Neutrophil (primary cell): ENCODE results near the gene HOXB8.

ENCODE experiments used
- H3K27ac ChIP-seq: fragments of 200-600 bp; sonication (generic); 2 replicates; pipeline ENCODE4 v1.5.1; 2016; ENCODE audit warnings: mild to moderate bottlenecking, moderate library complexity
- H3K27me3 ChIP-seq: fragments of 200-600 bp; sonication (generic); 2 replicates; pipeline ENCODE4 v1.6.0; 2016; ENCODE audit warnings: mild to moderate bottlenecking
- H3K36me3 ChIP-seq: fragments of 200-600 bp; sonication (generic); 2 replicates; pipeline ENCODE4 v1.5.1; 2017
- H3K4me1 ChIP-seq, 2 experiments: fragments of 200-600 bp in 1 of 2; sonication (generic) in 1 of 2; 1 replicate in 1 of 2; 2 replicates in 1 of 2; pipeline versions ENCODE4 v1.5.1 to v1.6.1; 2013 to 2016; ENCODE audit warnings: low read depth in 1 of 2, low read length in 1 of 2, mild to moderate bottlenecking in 1 of 2, moderate library complexity in 1 of 2; ENCODE audit not compliant: control insufficient read depth in 1 of 2, insufficient read depth in 1 of 2
- H3K4me3 ChIP-seq, 2 experiments: fragments of 200-600 bp in 1 of 2; sonication (generic) in 1 of 2; 1 replicate in 1 of 2; 2 replicates in 1 of 2; pipeline ENCODE4 v1.5.1; 2013 to 2016; ENCODE audit warnings: low read depth in 1 of 2, low read length in 1 of 2, mild to moderate bottlenecking in 1 of 2, moderate library complexity in 1 of 2
- H3K9me3 ChIP-seq: fragments of 200-600 bp; sonication (generic); 2 replicates; pipeline ENCODE4 v1.5.1; 2016
- TF ChIP-seq, protein P1 (sequence below): fragments of 200-600 bp; sonication (generic); IDR thresholded peaks from 2 replicates; pipeline ENCODE4 v1.5.1; 2016; ENCODE audit warnings: antibody characterized with exemption

The HOXB8 gene

DNA sequence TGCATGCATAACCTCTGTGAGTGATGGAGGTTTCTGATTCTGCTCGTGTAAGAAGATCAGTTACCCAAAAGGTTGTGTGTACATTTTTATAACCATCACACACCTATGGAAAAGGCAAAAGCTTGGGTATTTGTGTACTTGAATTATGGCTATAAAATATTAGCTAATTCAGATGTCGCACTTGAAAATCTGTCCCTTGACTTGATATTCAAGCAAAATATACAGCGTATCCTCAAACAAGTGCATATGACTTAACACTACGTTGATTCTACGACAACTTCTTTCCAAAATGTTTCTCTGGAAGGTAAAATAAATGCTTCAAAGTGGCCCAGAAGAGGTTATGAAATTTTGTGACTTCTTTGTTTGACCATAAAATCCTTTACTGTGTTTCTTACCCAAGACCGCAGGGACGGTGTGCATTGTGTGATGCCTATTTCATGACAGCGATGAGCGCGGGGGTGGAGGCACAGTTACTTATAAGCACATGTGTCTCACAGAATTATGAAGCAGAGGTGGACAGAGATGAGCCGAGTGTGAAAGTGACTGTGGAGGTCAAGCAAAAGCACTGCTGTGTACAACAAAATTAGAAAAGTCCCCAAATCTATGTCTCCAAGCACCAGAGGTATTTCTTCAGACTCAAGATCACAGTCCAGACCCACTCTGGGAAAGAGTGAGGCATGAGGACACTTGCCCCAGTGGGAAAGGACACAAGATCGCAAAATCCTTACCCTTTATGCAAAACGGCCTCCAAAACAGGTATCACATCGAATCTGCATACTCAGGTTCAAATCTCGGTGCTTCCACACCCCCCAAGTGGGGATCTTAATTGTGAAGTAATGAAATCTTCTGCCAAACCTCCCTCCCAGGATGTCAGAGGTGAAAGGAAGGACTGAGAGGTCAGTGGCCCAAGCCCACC, 15.2 kb upstream of the HOXB8 start:
- H3K4me3 ChIP-seq: no peak overlapping the region
- TF ChIP-seq, protein P1, sequence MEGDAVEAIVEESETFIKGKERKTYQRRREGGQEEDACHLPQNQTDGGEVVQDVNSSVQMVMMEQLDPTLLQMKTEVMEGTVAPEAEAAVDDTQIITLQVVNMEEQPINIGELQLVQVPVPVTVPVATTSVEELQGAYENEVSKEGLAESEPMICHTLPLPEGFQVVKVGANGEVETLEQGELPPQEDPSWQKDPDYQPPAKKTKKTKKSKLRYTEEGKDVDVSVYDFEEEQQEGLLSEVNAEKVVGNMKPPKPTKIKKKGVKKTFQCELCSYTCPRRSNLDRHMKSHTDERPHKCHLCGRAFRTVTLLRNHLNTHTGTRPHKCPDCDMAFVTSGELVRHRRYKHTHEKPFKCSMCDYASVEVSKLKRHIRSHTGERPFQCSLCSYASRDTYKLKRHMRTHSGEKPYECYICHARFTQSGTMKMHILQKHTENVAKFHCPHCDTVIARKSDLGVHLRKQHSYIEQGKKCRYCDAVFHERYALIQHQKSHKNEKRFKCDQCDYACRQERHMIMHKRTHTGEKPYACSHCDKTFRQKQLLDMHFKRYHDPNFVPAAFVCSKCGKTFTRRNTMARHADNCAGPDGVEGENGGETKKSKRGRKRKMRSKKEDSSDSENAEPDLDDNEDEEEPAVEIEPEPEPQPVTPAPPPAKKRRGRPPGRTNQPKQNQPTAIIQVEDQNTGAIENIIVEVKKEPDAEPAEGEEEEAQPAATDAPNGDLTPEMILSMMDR: no peak
- H3K27me3 ChIP-seq: peaks cover 100% of the 10 kb centered on the region
- peaks cover 0 to 6% of the 10 kb centered on the region in 2 experiments for H3K4me1 ChIP-seq
- H3K9me3 ChIP-seq: no peaks in the 10 kb centered on the region
- no peak overlapping the region for H3K27ac ChIP-seq
- no peaks in the 10 kb centered on the region for H3K36me3 ChIP-seq

DNA sequence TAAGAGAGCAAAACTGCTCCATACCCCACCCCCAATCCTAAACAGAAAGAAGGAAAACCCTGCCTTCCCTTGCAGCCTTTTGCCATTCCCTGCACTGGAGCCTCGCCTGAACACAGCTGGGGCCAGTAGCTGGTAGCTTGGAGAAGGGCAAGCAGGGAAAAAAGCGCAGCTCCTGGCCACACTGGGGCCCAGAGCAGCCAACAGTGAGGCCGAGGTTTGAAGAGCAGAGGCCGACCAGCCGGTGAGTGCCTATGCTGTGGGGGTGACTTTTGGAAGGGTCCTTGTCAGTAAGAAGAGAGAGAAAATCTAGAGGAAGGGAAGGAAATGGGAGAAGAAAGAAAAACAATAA, 14.3 kb upstream of the HOXB8 start:
- Histone ChIP-seq H3K27me3 (peaks cover 100% of the 10 kb centered on the region), H3K36me3 (no peaks in the 10 kb centered on the region), H3K9me3 (no peaks in the 10 kb centered on the region), H3K4me1 (peaks cover 0 to 6% of the 10 kb centered on the region in 2 experiments), H3K27ac (no peak overlapping the region), H3K4me3 (no peak overlapping the region)
- TF ChIP-seq, protein P1: no peak

- TF ChIP-seq, protein P1: no peak
- Histone ChIP-seq H3K4me3 (no peak overlapping the region), H3K27ac (no peak overlapping the region), H3K9me3 (no peaks in the 10 kb centered on the region), H3K27me3 (peaks cover 100% of the 10 kb centered on the region), H3K4me1 (peaks cover 0 to 6% of the 10 kb centered on the region in 2 experiments), H3K36me3 (no peaks in the 10 kb centered on the region)
Observed at GRCh38 chr17:48628649-48629410, 13.7 kb upstream of the HOXB8 start.

GRCh38 chr17:48627623-48628521, 12.8 kb upstream of the HOXB8 start:
- TF ChIP-seq, protein P1: no peak
- no peaks in the 10 kb centered on the region for H3K36me3 ChIP-seq
- H3K27me3 ChIP-seq: peaks cover 100% of the 10 kb centered on the region
- no peaks in the 10 kb centered on the region for H3K9me3 ChIP-seq
- no peak overlapping the region for H3K4me3 ChIP-seq
- H3K27ac ChIP-seq: no peak overlapping the region
- H3K4me1 ChIP-seq: peaks cover 0 to 6% of the 10 kb centered on the region in 2 experiments

DNA sequence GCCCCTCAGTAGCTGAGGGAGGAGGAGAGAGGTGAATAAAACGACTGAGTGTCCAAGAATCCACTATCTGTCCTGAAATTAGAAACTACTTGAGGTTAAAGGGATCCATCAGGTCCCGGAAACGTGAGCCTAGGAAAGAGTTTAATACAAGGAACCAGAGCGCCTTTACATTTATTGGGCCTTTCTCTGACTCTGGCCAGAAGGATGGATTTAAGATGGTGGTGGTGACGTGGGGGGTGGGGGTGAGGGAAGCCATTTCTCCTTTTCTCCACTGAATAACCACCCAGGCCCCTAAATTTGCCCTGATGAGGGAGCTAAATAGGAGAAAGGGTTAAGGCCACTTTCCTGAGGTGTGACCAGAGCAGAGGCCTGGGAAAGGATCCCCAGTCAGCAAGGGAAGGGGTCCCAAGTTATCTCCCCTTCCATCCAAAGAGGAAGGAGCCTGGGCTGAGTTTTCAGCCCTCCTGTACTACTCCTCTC, 12.1 kb upstream of the HOXB8 start:
- Histone ChIP-seq H3K9me3 (no peaks in the 10 kb centered on the region), H3K36me3 (no peaks in the 10 kb centered on the region), H3K4me1 (peaks cover 0 to 6% of the 10 kb centered on the region in 2 experiments), H3K27me3 (peaks cover 100% of the 10 kb centered on the region), H3K27ac (no peak overlapping the region), H3K4me3 (no peak overlapping the region)
- TF ChIP-seq, protein P1: no peak
